CD14-positive monocyte (primary cell): ENCODE results near the gene SMG6. TPM values are rescaled to one million over a fixed set of nuclear protein-coding genes. Genes with fewer than 3 reads are reported as not detected.

ENCODE experiments used
- DNase-seq, 3 donors: peaks; one replicate each; pipeline ENCODE4 v3.0.0-alpha.2; 2011 to 2022
- H2AFZ ChIP-seq: 2 replicates; pipeline ENCODE4 v1.6.0; 2012; ENCODE audit warnings: mild to moderate bottlenecking, low read depth, low read length, inconsistent platforms; ENCODE audit not compliant: insufficient read depth, poor library complexity, severe bottlenecking
- H3K27ac ChIP-seq, 2 donors: 1 replicate in 1 of 2; 2 replicates in 1 of 2; pipeline ENCODE4 v1.5.1; 2012 to 2013; ENCODE audit warnings: low read length in 2 of 2, control low read depth in 1 of 2, inconsistent platforms in 1 of 2, low read depth in 1 of 2, mild to moderate bottlenecking in 1 of 2
- H3K27me3 ChIP-seq, 2 donors: one replicate each; pipeline versions ENCODE4 v1.6.0 to v1.6.1; 2011 to 2013; ENCODE audit warnings: low read length in 2 of 2; ENCODE audit not compliant: control insufficient read depth in 2 of 2, insufficient read depth in 2 of 2
- H3K36me3 ChIP-seq, 2 donors: replicated peaks in 1 of 2; 1 replicate in 1 of 2; 2 replicates in 1 of 2; pipeline versions ENCODE4 v1.5.1 to v1.6.1; 2012 to 2013; ENCODE audit warnings: low read length in 2 of 2, control low read depth in 1 of 2, inconsistent platforms in 1 of 2, mild to moderate bottlenecking in 1 of 2; ENCODE audit not compliant: insufficient read depth in 2 of 2, control insufficient read depth in 1 of 2
- H3K4me1 ChIP-seq, 2 donors: 1 replicate in 1 of 2; 2 replicates in 1 of 2; pipeline versions ENCODE4 v1.5.1 to v1.6.1; 2012 to 2013; ENCODE audit warnings: low read length in 2 of 2, control low read depth in 1 of 2, inconsistent platforms in 1 of 2, mild to moderate bottlenecking in 1 of 2, moderate library complexity in 1 of 2; ENCODE audit not compliant: insufficient read depth in 2 of 2, control insufficient read depth in 1 of 2
- H3K4me2 ChIP-seq: replicated peaks from 2 replicates; pipeline ENCODE3; 2012; ENCODE audit warnings: low read length, moderate library complexity, mild to moderate bottlenecking; ENCODE audit not compliant: poor library complexity, severe bottlenecking; ENCODE audit errors: extremely low read depth
- H3K4me3 ChIP-seq, 3 experiments: fragments of 200-600 bp in 1 of 3; sonication (generic) in 1 of 3; replicated peaks in 1 of 3; 1 replicate in 2 of 3; 2 replicates in 1 of 3; pipeline ENCODE4 v1.5.1; 2011 to 2013; ENCODE audit warnings: low read length in 3 of 3, mild to moderate bottlenecking in 3 of 3, control low read depth in 2 of 3, low read depth in 2 of 3, inconsistent platforms in 1 of 3, moderate library complexity in 1 of 3
- H3K79me2 ChIP-seq: 2 replicates; pipeline ENCODE4 v1.6.0; 2012; ENCODE audit warnings: mild to moderate bottlenecking, control low read depth, inconsistent platforms, low read length, moderate library complexity; ENCODE audit not compliant: insufficient read depth
- H3K9ac ChIP-seq: 2 replicates; pipeline ENCODE4 v1.6.0; 2017; ENCODE audit warnings: low read length, mild to moderate bottlenecking; ENCODE audit not compliant: insufficient read depth, poor library complexity, severe bottlenecking
- H3K9me3 ChIP-seq, 2 donors: replicated peaks in 1 of 2; 1 replicate in 1 of 2; 2 replicates in 1 of 2; pipeline versions ENCODE4 v1.5.1 to v1.6.1; 2012 to 2013; ENCODE audit warnings: low read length in 2 of 2, control low read depth in 1 of 2; ENCODE audit not compliant: control insufficient read depth in 1 of 2, insufficient read depth in 1 of 2
- H4K20me1 ChIP-seq: 2 replicates; pipeline ENCODE4 v1.6.0; 2012; ENCODE audit warnings: mild to moderate bottlenecking, low read length, control low read depth, moderate library complexity; ENCODE audit not compliant: insufficient read depth
- H3K27ac Mint-ChIP-seq, 7 donors: one replicate each; pipeline ENCODE4 v1.8.0; 2020; ENCODE audit warnings: mild to moderate bottlenecking in 7 of 7, mixed read lengths in 7 of 7, moderate library complexity in 6 of 7, inconsistent platforms in 2 of 7
- H3K27me3 Mint-ChIP-seq, 3 donors: one replicate each; pipeline ENCODE4 v1.8.0; 2021 to 2022; ENCODE audit warnings: low read depth in 3 of 3, mild to moderate bottlenecking in 3 of 3, mixed read lengths in 3 of 3, moderate library complexity in 3 of 3, inconsistent platforms in 1 of 3
- H3K36me3 Mint-ChIP-seq, 2 donors: one replicate each; pipeline ENCODE4 v1.8.0; 2020; ENCODE audit warnings: mixed read lengths in 2 of 2, inconsistent platforms in 1 of 2, mild to moderate bottlenecking in 1 of 2
- H3K4me1 Mint-ChIP-seq: one replicate; pipeline ENCODE4 v1.8.0; 2020; ENCODE audit warnings: mild to moderate bottlenecking, mixed read lengths
- H3K4me3 Mint-ChIP-seq, 2 donors: one replicate each; pipeline ENCODE4 v1.8.0; 2020; ENCODE audit warnings: mild to moderate bottlenecking in 2 of 2, mixed read lengths in 2 of 2, moderate library complexity in 1 of 2
- H3K9me3 Mint-ChIP-seq, 7 donors: one replicate each; pipeline ENCODE4 v1.8.0; 2020 to 2022; ENCODE audit warnings: mixed read lengths in 7 of 7, mild to moderate bottlenecking in 6 of 7, moderate library complexity in 6 of 7, inconsistent platforms in 2 of 7
- CTCF ChIP-seq: fragments of 200-600 bp; IDR thresholded peaks from one replicate; pipeline ENCODE4 v1.8.0; 2022; ENCODE audit warnings: antibody characterized with exemption, mild to moderate bottlenecking
- WGBS: methylation state at CpG from one replicate; pipeline ENCODE4 v1.1.5; 2013; ENCODE audit warnings: missing lambda C conversion rate; ENCODE audit not compliant: insufficient coverage; 5-methylcytosine and 5-hydroxymethylcytosine counted together
- intact Hi-C, 2 donors: fragments of 100-400 bp; cut with micrococcal nuclease; formaldehyde crosslinking; loops; one replicate each; pipeline versions ENCODE4 v1.15.0 to v1.15.1; 2023
- polyA plus RNA-seq, 3 donors: library from polyadenylated mRNA; depleted of rRNA in 1 of 3; unstranded in 2 of 3; stranded (reverse) in 1 of 3; fragments of 300-500 nt in 2 of 3; fragments of >200 nt in 1 of 3; fragmentation: Illumina TruSeq in 2 of 3; gene quantifications; 1 replicate in 2 of 3; 2 replicates in 1 of 3; pipeline ENCODE4 v1.2.3, GENCODE V29; 2012 to 2021

Gene SMG6
- polyA plus RNA-seq, 3 donors: 0.67 to 7.1 (median 1.1) TPM

GRCh38 chr17:2210726-2211125, 92.9 kb downstream of the SMG6 start:
- Histone ChIP-seq H3K27me3 (no peaks in the 10 kb centered on the region), H3K36me3 (peaks cover 2 to 39% of the 10 kb centered on the region in 2 donors), H3K27ac (no peak overlapping the region), H3K79me2 (no peaks in the 10 kb centered on the region), H3K9me3 (no peaks in the 10 kb centered on the region), H3K4me2 (no peak overlapping the region), H3K4me3 (no peak overlapping the region), H4K20me1 (no peaks in the 10 kb centered on the region), H3K4me1 (peaks cover 12 to 22% of the 10 kb centered on the region in 2 donors), H2AFZ (no peak overlapping the region), H3K9ac (no peak overlapping the region)
- H3K36me3 Mint-ChIP-seq: peaks cover 28 to 36% of the 10 kb centered on the region in 2 donors
- 100% methylated on average over 1 of the region's 2 CpGs for WGBS
- no peak for DNase-seq
- H3K27me3 Mint-ChIP-seq: peaks cover 0 to 3% (median 0%) of the 10 kb centered on the region in 3 donors
- H3K27ac Mint-ChIP-seq: no peak overlapping the region
- H3K9me3 Mint-ChIP-seq: no peaks in the 10 kb centered on the region
- intact Hi-C loops: no loop called here
- H3K4me3 Mint-ChIP-seq: no peak overlapping the region
- TF ChIP-seq CTCF: no peak
- peaks cover 22% of the 10 kb centered on the region for H3K4me1 Mint-ChIP-seq

GRCh38 chr17:2207815-2208515, 95.6 kb downstream of the SMG6 start:
- WGBS: 62% methylated on average over 7 of the region's 12 CpGs
- H3K27me3 Mint-ChIP-seq: no peaks in the 10 kb centered on the region
- intact Hi-C loops: no loop called here
- Histone ChIP-seq H3K27ac (no peak overlapping the region), H3K9me3 (no peaks in the 10 kb centered on the region), H3K79me2 (no peaks in the 10 kb centered on the region), H3K4me2 (no peak overlapping the region), H3K9ac (no peak overlapping the region), H3K4me1 (no peaks in the 10 kb centered on the region), H3K4me3 (no peak overlapping the region), H3K36me3 (peaks cover 4 to 47% of the 10 kb centered on the region in 2 donors), H4K20me1 (no peaks in the 10 kb centered on the region), H2AFZ (no peak overlapping the region), H3K27me3 (no peaks in the 10 kb centered on the region)
- no peaks in the 10 kb centered on the region for H3K9me3 Mint-ChIP-seq
- no peak for DNase-seq
- H3K4me3 Mint-ChIP-seq: no peak overlapping the region
- peak overlapping the region in 1 of 7 donors; percentile 33 for H3K27ac Mint-ChIP-seq
- H3K36me3 Mint-ChIP-seq: peaks cover 18 to 33% of the 10 kb centered on the region in 2 donors
- no peak for TF ChIP-seq CTCF
- H3K4me1 Mint-ChIP-seq: no peaks in the 10 kb centered on the region
